Activated naive CD8-positive, alpha-beta T cell treated with anti-CD3 and anti-CD28 coated beads, Interleukin-2, amount 50 U/mL, for 24 hours (primary cell): ENCODE results near the gene AP2S1.
"Not testable (repeated sequence)": the region's sequence is repeated elsewhere in the genome, so short reads cannot be mapped to it uniquely, and the experiment has no call there.

Experiments used
- ATAC-seq: fragments of 150-1000 bp; cut with Tn5 transposase; one replicate; pipeline ENCODE4 v1.10.0; 2021
- DNase-seq: peaks from one replicate; pipeline ENCODE4 v3.0.0; 2021
- H3K27ac Mint-ChIP-seq: one replicate; pipeline ENCODE4 v1.8.0; 2021; ENCODE audit warnings: mild to moderate bottlenecking, mixed read lengths
- H3K27me3 Mint-ChIP-seq: one replicate; pipeline ENCODE4 v1.8.0; 2021; ENCODE audit warnings: mixed read lengths
- H3K36me3 Mint-ChIP-seq: one replicate; pipeline ENCODE4 v1.8.0; 2021; ENCODE audit warnings: low read depth, mixed read lengths
- H3K4me1 Mint-ChIP-seq: one replicate; pipeline ENCODE4 v1.8.0; 2021; ENCODE audit warnings: mixed read lengths
- H3K4me3 Mint-ChIP-seq: one replicate; pipeline ENCODE4 v1.8.0; 2021; ENCODE audit warnings: mild to moderate bottlenecking, moderate library complexity, mixed read lengths
- H3K9me3 Mint-ChIP-seq: one replicate; pipeline ENCODE4 v1.8.0; 2021; ENCODE audit warnings: mixed read lengths

Gene AP2S1

GRCh38 chr19:46813839-46814358 lies 36.7 kb downstream of the AP2S1 start:
- H3K4me3 Mint-ChIP-seq: no peak overlapping the region
- no peaks in the 10 kb centered on the region for H3K36me3 Mint-ChIP-seq
- no peak for ATAC-seq
- no peaks in the 10 kb centered on the region for H3K9me3 Mint-ChIP-seq
- DNase-seq: no peak
- no peak overlapping the region for H3K27ac Mint-ChIP-seq
- H3K27me3 Mint-ChIP-seq: no peaks in the 10 kb centered on the region
- peaks cover 6% of the 10 kb centered on the region for H3K4me1 Mint-ChIP-seq

GRCh38 chr19:46812977-46813838 lies 37.4 kb downstream of the AP2S1 start:
- no peak for ATAC-seq
- H3K4me3 Mint-ChIP-seq: no peak overlapping the region
- H3K27ac Mint-ChIP-seq: no peak overlapping the region
- no peaks in the 10 kb centered on the region for H3K36me3 Mint-ChIP-seq
- H3K9me3 Mint-ChIP-seq: no peaks in the 10 kb centered on the region
- peaks cover 5% of the 10 kb centered on the region for H3K4me1 Mint-ChIP-seq
- H3K27me3 Mint-ChIP-seq: no peaks in the 10 kb centered on the region
- DNase-seq: no peak

GRCh38 chr19:46809534-46810272 lies 40.9 kb downstream of the AP2S1 start:
- Mint-ChIP-seq H3K27me3 (no peaks in the 10 kb centered on the region), H3K4me1 (peaks cover 3% of the 10 kb centered on the region), H3K4me3 (no peak overlapping the region), H3K9me3 (no peaks in the 10 kb centered on the region), H3K27ac (no peak overlapping the region), H3K36me3 (no peaks in the 10 kb centered on the region)
- DNase-seq (no peak), ATAC-seq (no peak)

GRCh38 chr19:46806656-46807055 lies 44.0 kb downstream of the AP2S1 start:
- Mint-ChIP-seq H3K9me3 (no peaks in the 10 kb centered on the region), H3K27me3 (no peaks in the 10 kb centered on the region), H3K4me3 (no peak overlapping the region), H3K36me3 (no peaks in the 10 kb centered on the region), H3K4me1 (no peaks in the 10 kb centered on the region), H3K27ac (no peak overlapping the region)
- ATAC-seq: no peak
- no peak for DNase-seq

- H3K9me3 Mint-ChIP-seq, H3K27ac Mint-ChIP-seq, ATAC-seq, DNase-seq, H3K27me3 Mint-ChIP-seq, H3K36me3 Mint-ChIP-seq, H3K4me3 Mint-ChIP-seq, H3K4me1 Mint-ChIP-seq: not testable (repeated sequence)
These were observed 46.2 kb downstream of the AP2S1 start for GRCh38 chr19:46804432-46804831.

GRCh38 chr19:46803555-46803954 lies 47.1 kb downstream of the AP2S1 start:
- no peaks in the 10 kb centered on the region for H3K36me3 Mint-ChIP-seq
- no peaks in the 10 kb centered on the region for H3K4me1 Mint-ChIP-seq
- DNase-seq (no peak), ATAC-seq (no peak)
- no peak overlapping the region for H3K27ac Mint-ChIP-seq
- H3K4me3 Mint-ChIP-seq: no peak overlapping the region
- no peaks in the 10 kb centered on the region for H3K27me3 Mint-ChIP-seq
- no peaks in the 10 kb centered on the region for H3K9me3 Mint-ChIP-seq

- Mint-ChIP-seq H3K36me3 (no peaks in the 10 kb centered on the region), H3K4me1 (no peaks in the 10 kb centered on the region), H3K27ac (no peak overlapping the region), H3K27me3 (no peaks in the 10 kb centered on the region), H3K9me3 (no peaks in the 10 kb centered on the region), H3K4me3 (no peak overlapping the region)
- no peak for ATAC-seq
- DNase-seq: no peak
These were observed 48.5 kb downstream of the AP2S1 start for GRCh38 chr19:46802152-46802551.

GRCh38 chr19:46798713-46799112 lies 51.9 kb downstream of the AP2S1 start:
- Mint-ChIP-seq H3K36me3 (no peaks in the 10 kb centered on the region), H3K9me3 (no peaks in the 10 kb centered on the region), H3K4me3 (no peak overlapping the region), H3K4me1 (no peaks in the 10 kb centered on the region), H3K27me3 (no peaks in the 10 kb centered on the region), H3K27ac (no peak overlapping the region)
- ATAC-seq: no peak
- DNase-seq: no peak

GRCh38 chr19:46797881-46798280 lies 52.8 kb downstream of the AP2S1 start:
- no peak overlapping the region for H3K27ac Mint-ChIP-seq
- no peak overlapping the region for H3K4me3 Mint-ChIP-seq
- DNase-seq: no peak
- H3K9me3 Mint-ChIP-seq: no peaks in the 10 kb centered on the region
- no peak for ATAC-seq
- no peaks in the 10 kb centered on the region for H3K27me3 Mint-ChIP-seq
- H3K36me3 Mint-ChIP-seq: no peaks in the 10 kb centered on the region
- no peaks in the 10 kb centered on the region for H3K4me1 Mint-ChIP-seq

- no peak for DNase-seq
- Mint-ChIP-seq H3K27me3 (no peaks in the 10 kb centered on the region), H3K4me3 (no peak overlapping the region), H3K4me1 (peaks cover 18% of the 10 kb centered on the region), H3K9me3 (no peaks in the 10 kb centered on the region), H3K27ac (peak overlapping the region; percentile 45), H3K36me3 (peaks cover 3% of the 10 kb centered on the region)
- no peak for ATAC-seq
These were observed 58.7 kb downstream of the AP2S1 start for GRCh38 chr19:46791944-46792343.

- peaks cover 29% of the 10 kb centered on the region for H3K36me3 Mint-ChIP-seq
- ATAC-seq (no peak), DNase-seq (no peak)
- H3K4me3 Mint-ChIP-seq: no peak overlapping the region
- no peaks in the 10 kb centered on the region for H3K27me3 Mint-ChIP-seq
- peaks cover 31% of the 10 kb centered on the region for H3K4me1 Mint-ChIP-seq
- no peaks in the 10 kb centered on the region for H3K9me3 Mint-ChIP-seq
- H3K27ac Mint-ChIP-seq: peak overlapping the region; percentile 98
These were observed 61.3 kb downstream of the AP2S1 start for GRCh38 chr19:46789371-46789770.

GRCh38 chr19:46788968-46789338 lies 61.7 kb downstream of the AP2S1 start:
- no peak for ATAC-seq
- Mint-ChIP-seq H3K4me1 (peaks cover 35% of the 10 kb centered on the region), H3K27me3 (no peaks in the 10 kb centered on the region)

GRCh38 chr19:46788262-46788967 lies 62.2 kb downstream of the AP2S1 start, which contains the start of gene SLC1A5:
SLC1A5 (minus strand) TSS chr19:46788594; CDS start chr19:46787965, 629 bp downstream.
- DNase-seq (peak; percentile 100), ATAC-seq (peak; percentile 73)
- Mint-ChIP-seq H3K36me3 (peaks cover 39% of the 10 kb centered on the region), H3K27me3 (no peaks in the 10 kb centered on the region), H3K4me3 (peak within 1 kb of the TSS; percentile 97), H3K4me1 (peaks cover 40% of the 10 kb centered on the region), H3K27ac (peak within 1 kb of the TSS; percentile 98), H3K9me3 (no peaks in the 10 kb centered on the region)

More at GRCh38 chr19:46788968-46789338, 61.7 kb downstream of the AP2S1 start:
- Mint-ChIP-seq H3K9me3 (no peaks in the 10 kb centered on the region), H3K36me3 (peaks cover 33% of the 10 kb centered on the region), H3K27ac (peak overlapping the region; percentile 98), H3K4me3 (no peak overlapping the region)
- DNase-seq: no peak
